Ovary (tissue), 3 donors: ENCODE results near the gene RNPEPL1.

ENCODE experiments used
- EP300 ChIP-seq: sonication (generic); formaldehyde crosslinking; IDR thresholded peaks from one replicate; pipeline ENCODE4 v1.6.1; 2017; ENCODE audit warnings: antibody characterized with exemption
- POLR2A ChIP-seq: fragments of 450-650 bp; IDR thresholded peaks from one replicate; pipeline ENCODE4 v1.6.1; 2017; ENCODE audit warnings: antibody characterized with exemption, mild to moderate bottlenecking, moderate library complexity
- TF ChIP-seq, protein P1 (sequence below), 3 donors: fragments of 450-650 bp in 2 of 3; fragments of 200-600 bp in 1 of 3; IDR thresholded peaks; one replicate each; pipeline versions ENCODE4 v1.5.1 to v1.8.0; 2016 to 2022; ENCODE audit warnings: antibody characterized with exemption in 3 of 3, mild to moderate bottlenecking in 1 of 3
- donor health status: DM: no; HTN: no; CAD: no.

DNA sequence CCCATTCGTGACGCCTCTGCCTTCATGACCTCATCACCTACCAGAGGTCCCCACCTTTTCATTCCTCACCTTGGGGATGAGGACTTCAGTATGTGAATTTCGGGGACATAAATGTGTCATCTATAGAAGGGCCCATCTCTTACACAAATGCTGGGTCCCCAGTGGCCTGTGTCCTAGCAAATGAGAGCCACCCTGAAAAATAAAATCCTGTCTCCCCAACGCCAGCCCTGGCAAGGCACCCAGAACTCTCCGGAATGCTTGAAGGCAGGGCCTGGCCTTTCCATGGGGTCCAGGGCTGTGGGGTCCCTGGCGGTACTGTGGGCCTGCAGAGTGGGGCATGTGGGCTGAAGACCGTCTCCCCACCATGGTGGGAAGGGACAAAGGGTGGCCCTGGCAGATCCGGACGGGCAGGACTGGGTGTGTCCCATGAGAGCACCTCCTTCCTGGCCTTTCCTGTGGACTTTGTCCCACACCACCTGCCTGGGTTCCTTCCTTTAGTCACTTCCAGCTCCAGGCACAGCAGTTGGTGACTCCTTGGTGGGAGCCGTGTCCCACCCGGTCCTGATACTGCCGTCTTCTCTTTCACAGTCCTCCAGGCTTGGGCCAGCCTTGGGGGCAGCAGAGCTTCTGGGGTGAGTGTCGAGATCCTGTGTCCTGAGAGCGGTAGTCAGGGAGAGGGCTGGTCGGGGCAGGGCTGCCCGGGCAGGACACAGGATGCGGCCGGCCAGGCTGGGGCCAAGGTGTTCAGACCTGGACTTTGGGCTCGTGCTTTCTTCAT is 36.8 kb downstream of the RNPEPL1 start:
- TF ChIP-seq, protein P1, sequence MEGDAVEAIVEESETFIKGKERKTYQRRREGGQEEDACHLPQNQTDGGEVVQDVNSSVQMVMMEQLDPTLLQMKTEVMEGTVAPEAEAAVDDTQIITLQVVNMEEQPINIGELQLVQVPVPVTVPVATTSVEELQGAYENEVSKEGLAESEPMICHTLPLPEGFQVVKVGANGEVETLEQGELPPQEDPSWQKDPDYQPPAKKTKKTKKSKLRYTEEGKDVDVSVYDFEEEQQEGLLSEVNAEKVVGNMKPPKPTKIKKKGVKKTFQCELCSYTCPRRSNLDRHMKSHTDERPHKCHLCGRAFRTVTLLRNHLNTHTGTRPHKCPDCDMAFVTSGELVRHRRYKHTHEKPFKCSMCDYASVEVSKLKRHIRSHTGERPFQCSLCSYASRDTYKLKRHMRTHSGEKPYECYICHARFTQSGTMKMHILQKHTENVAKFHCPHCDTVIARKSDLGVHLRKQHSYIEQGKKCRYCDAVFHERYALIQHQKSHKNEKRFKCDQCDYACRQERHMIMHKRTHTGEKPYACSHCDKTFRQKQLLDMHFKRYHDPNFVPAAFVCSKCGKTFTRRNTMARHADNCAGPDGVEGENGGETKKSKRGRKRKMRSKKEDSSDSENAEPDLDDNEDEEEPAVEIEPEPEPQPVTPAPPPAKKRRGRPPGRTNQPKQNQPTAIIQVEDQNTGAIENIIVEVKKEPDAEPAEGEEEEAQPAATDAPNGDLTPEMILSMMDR (IDR thresholded peaks at IDR 0.05) = no peak
- no peak for TF ChIP-seq POLR2A
- TF ChIP-seq EP300 = no peak
